Stimulated activated CD4-positive, alpha-beta T cell treated with anti-CD3 and anti-CD28 coated beads, Interleukin-2, amount 100 ng/mL, for 48 hours (primary cell): ENCODE results near the gene SULT1C2.
"Not testable (repeated sequence)": the region's sequence is repeated elsewhere in the genome, so short reads cannot be mapped to it uniquely, and the experiment has no call there.

ENCODE experiments used
- DNase-seq, 2 donors: peaks; one replicate each; pipeline ENCODE4 v3.0.0-alpha.2; 2020

Gene SULT1C2

DNA sequence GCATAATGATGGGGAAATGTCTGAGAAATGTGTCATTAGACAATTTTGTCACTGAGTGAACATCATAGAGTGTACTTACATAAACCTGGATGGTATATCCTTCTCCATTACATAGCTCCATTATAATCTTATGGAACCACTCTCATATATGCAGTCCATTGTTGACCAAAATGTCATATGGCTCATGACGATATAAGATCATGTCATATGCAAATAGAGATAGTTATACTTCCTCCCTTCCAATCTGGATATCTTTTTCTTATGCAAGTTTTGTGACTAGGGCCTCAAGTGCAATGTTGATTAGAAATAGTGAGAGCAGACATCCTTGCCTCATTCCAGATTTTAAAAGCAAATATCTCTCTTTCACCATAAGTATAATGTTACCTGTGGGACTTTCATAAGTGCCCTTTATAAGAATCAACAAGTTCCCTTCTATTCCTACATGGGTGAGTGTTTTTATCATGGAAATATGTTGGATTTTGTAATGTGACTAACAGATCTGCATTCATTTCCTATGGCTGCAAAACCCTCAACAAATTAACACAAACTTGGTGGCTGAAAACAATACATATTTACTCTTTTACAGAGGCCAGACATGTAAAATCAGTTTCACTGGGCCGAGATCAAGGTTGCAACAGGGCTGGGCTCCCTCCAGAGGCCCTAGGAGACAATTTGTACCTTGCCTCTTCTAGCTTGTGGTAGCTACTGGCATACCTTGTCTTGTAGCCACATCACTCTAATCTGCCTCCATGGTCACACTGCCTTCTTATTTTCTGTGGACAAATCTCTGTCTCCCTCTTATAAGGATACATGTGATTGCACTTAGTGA lies 67.4 kb downstream of the SULT1C2 start:
- no peak for DNase-seq

DNA sequence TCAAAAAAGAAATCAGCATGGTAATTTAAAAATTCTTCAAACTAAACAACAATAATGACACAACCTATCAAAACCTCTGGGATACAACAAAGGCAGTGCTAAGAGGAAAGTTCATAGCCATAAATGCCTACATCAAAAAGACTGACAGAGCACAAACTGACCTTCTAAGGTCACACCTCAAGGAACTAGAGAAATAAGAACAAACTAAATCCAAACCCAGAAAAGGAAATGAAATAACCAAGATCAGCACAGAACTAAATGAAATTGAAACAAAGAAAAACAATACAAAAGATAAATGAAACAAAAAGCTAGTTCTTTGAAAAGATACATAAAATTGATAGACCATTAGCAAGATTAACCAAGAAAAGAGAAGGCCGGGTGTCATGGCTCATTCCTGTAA lies 70.6 kb downstream of the SULT1C2 start:
- DNase-seq: not testable (repeated sequence)
